A673 (cell line): Measurements from ENCODE around the gene LAMB2. TPM values are rescaled to one million over a fixed set of nuclear protein-coding genes. Genes with fewer than 3 reads are reported as not detected.

Experiments used
- BruUV-seq: library from RNA; stranded (reverse); fragments of 400-500 nt; replicated peaks from 2 replicates; lab custom pipeline; 2021; lab: Mats Ljungman, UMichigan
- CTCF ChIA-PET: fragments of 300-600 bp; sonication (Branson Sonifier 250); formaldehyde crosslinking; loops from one replicate; lab custom pipeline; 2022; ENCODE audit warnings: antibody characterized with exemption; lab: Charles Lee
- POLR2A ChIA-PET: fragments of 300-600 bp; sonication (Branson Sonifier 250); formaldehyde crosslinking; loops from one replicate; lab custom pipeline; 2022; ENCODE audit warnings: antibody characterized with exemption; ENCODE audit not compliant: low non-redundant PET; lab: Charles Lee
- DNase-seq: peaks from one replicate; pipeline ENCODE4 v3.0.0-alpha.2; 2015; ENCODE audit warnings: low spot score
- H3K27ac ChIP-seq: fragments of 200-600 bp; sonication (generic); 2 replicates; pipeline ENCODE4 v1.5.1; 2016; ENCODE audit warnings: mixed run types, low read depth, mild to moderate bottlenecking, mixed read lengths, antibody characterized with exemption, low read length; ENCODE audit not compliant: poor library complexity, severe bottlenecking
- H3K27me3 ChIP-seq: fragments of 200-600 bp; sonication (generic); replicated peaks from 2 replicates; pipeline ENCODE4 v1.6.1; 2017; ENCODE audit warnings: mixed run types, low read depth, mild to moderate bottlenecking, mixed read lengths, antibody characterized with exemption, low read length; ENCODE audit not compliant: insufficient read depth, poor library complexity
- H3K36me3 ChIP-seq: fragments of 200-600 bp; sonication (generic); 2 replicates; pipeline ENCODE4 v1.6.1; 2016; ENCODE audit warnings: mixed run types, mild to moderate bottlenecking, mixed read lengths, antibody characterized with exemption, low read length; ENCODE audit not compliant: insufficient read depth, poor library complexity, severe bottlenecking
- H3K4me1 ChIP-seq: fragments of 200-600 bp; sonication (generic); 2 replicates; pipeline ENCODE4 v1.6.1; 2017; ENCODE audit warnings: mixed run types, mild to moderate bottlenecking, mixed read lengths, antibody characterized with exemption, low read length; ENCODE audit not compliant: insufficient read depth, poor library complexity, severe bottlenecking
- H3K4me3 ChIP-seq: fragments of 200-600 bp; sonication (generic); 2 replicates; pipeline ENCODE4 v1.5.1; 2016; ENCODE audit warnings: low read depth, mixed run types, mild to moderate bottlenecking, mixed read lengths, low read length; ENCODE audit not compliant: poor library complexity, severe bottlenecking
- H3K9me3 ChIP-seq: fragments of 200-600 bp; sonication (generic); 2 replicates; pipeline ENCODE4 v1.6.1; 2016; ENCODE audit warnings: mixed run types, low read depth, mild to moderate bottlenecking, mixed read lengths, antibody characterized with exemption, low read length; ENCODE audit not compliant: poor library complexity, severe bottlenecking
- CTCF ChIP-seq: fragments of 300-800, 200-600 bp; sonication (generic); conservative IDR thresholded peaks from 2 replicates; pipeline ENCODE4 v1.5.1; 2017; ENCODE audit warnings: low read depth, mild to moderate bottlenecking, antibody characterized with exemption, low read length, moderate library complexity, mixed read lengths
- EZH2 ChIP-seq: fragments of 200-600 bp; sonication (generic); IDR thresholded peaks from 2 replicates; pipeline ENCODE4 v1.6.1; 2017; ENCODE audit warnings: borderline replicate concordance, low read depth, mild to moderate bottlenecking, mixed read lengths, antibody characterized with exemption, low read length; ENCODE audit not compliant: poor library complexity, severe bottlenecking
- intact Hi-C: fragments of 100-400 bp; cut with micrococcal nuclease; formaldehyde crosslinking; loops from one replicate; pipeline ENCODE4 v1.10.0; 2022; ENCODE audit not compliant: unreplicated experiment
- total RNA-seq: library from RNA; stranded (reverse); gene quantifications from 2 replicates; pipeline ENCODE4 v1.2.3, GENCODE V29; 2021

LAMB2 gene
- total RNA-seq, 1 experiment from 2014 or later = 45.9 TPM

- Histone ChIP-seq H3K4me3 (no peak overlapping the region), H3K9me3 (no peaks in the 10 kb centered on the region), H3K36me3 (peaks cover 9% of the 10 kb centered on the region), H3K27me3 (no peaks in the 10 kb centered on the region), H3K27ac (no peak overlapping the region), H3K4me1 (no peaks in the 10 kb centered on the region)
- DNase-seq = no peak
- ChIA-PET CTCF (no interaction called here), POLR2A (no interaction called here)
- BruUV-seq = no TSS peak
- TF ChIP-seq EZH2 = no peak
- intact Hi-C loops = no loop called here
Observed at GRCh38 chr3:49122022-49122421, 10.8 kb downstream of the LAMB2 start.

- H3K9me3 ChIP-seq = no peaks in the 10 kb centered on the region
- DNase-seq = no peak
- ChIA-PET CTCF (interaction anchor here (0.9 kb wide), 1 partner anchor 27 kb away, joined by 4 read pairs; no protein-coding TSS in a partner anchor), POLR2A (interaction anchor here (0.6 kb wide), 1 partner anchor 12 kb away, joined by 3 read pairs; the partner anchor contains the start of gene LAMB2)
- intact Hi-C loops = no loop called here
- H3K36me3 ChIP-seq = peaks cover 16% of the 10 kb centered on the region
- H3K4me1 ChIP-seq = no peaks in the 10 kb centered on the region
- no TSS peak for BruUV-seq
- peak overlapping the region; percentile 87 for H3K27ac ChIP-seq
- no peaks in the 10 kb centered on the region for H3K27me3 ChIP-seq
- TF ChIP-seq EZH2 (no peak), CTCF (no peak)
- H3K4me3 ChIP-seq = peak overlapping the region; percentile 84
Observed at GRCh38 chr3:49121132-49121736, 11.6 kb downstream of the LAMB2 start.

GRCh38 chr3:49120438-49121131 is 12.3 kb downstream of the LAMB2 start, which contains the start of gene USP19:
USP19 (minus strand) TSS chr3:49120823; CDS start chr3:49119145, 1,678 bp downstream.
- Histone ChIP-seq H3K9me3 (no peaks in the 10 kb centered on the region), H3K36me3 (peaks cover 19% of the 10 kb centered on the region), H3K27ac (peak within 1 kb of the TSS; percentile 87), H3K4me1 (no peaks in the 10 kb centered on the region), H3K4me3 (peak within 1 kb of the TSS; percentile 84), H3K27me3 (no peaks in the 10 kb centered on the region)
- ChIA-PET CTCF (interaction anchor here (0.9 kb wide), 1 partner anchor 26 kb away, joined by 4 read pairs; no protein-coding TSS in a partner anchor), POLR2A (interaction anchor here (0.6 kb wide), 1 partner anchor 12 kb away, joined by 3 read pairs; the partner anchor contains the start of gene LAMB2)
- intact Hi-C loops = no loop called here
- TF ChIP-seq CTCF = no peak
- TF ChIP-seq EZH2 = no peak
- BruUV-seq = no TSS peak
- DNase-seq = peak; percentile 88
